ENCODE measurements around the gene VILL. TPM values are rescaled to one million over a fixed set of nuclear protein-coding genes. Genes with fewer than 3 reads are reported as not detected.

VILL gene
- total and polyA plus RNA-seq, 4 donors, result 0.88 to 3.5 (median 1.6) TPM

- TF ChIP-seq TAF1 (conservative IDR thresholded peaks at IDR 0.05) (no peak), JUND (IDR thresholded peaks at IDR 0.05) (no peak), NR2F2 (IDR thresholded peaks at IDR 0.05) (no peak), SP1 (IDR thresholded peaks at IDR 0.05) (no peak), EGR1 (IDR thresholded peaks at IDR 0.05; ENCODE audit: low read depth in 2 of 2) (no peak), MAX (IDR thresholded peaks at IDR 0.05) (no peak), FOXA2 (IDR thresholded peaks at IDR 0.05) (no peak), RXRA (IDR thresholded peaks at IDR 0.05) (no peak), REST (IDR thresholded peaks at IDR 0.05) (no peak), ZBTB33 (IDR thresholded peaks at IDR 0.05) (no peak), YY1 (IDR thresholded peaks at IDR 0.05) (no peak), HNF4G (IDR thresholded peaks at IDR 0.05) (no peak), FOXA1 (IDR thresholded peaks at IDR 0.05) (no peak), HNF4A (conservative IDR thresholded peaks at IDR 0.05) (no peak), GABPA (IDR thresholded peaks at IDR 0.05 in 1 of 2, conservative IDR thresholded peaks at IDR 0.05 in 1 of 2) (no peak), ATF3 (IDR thresholded peaks at IDR 0.05) (no peak), CTCF (IDR thresholded peaks at IDR 0.05; ENCODE audit: low read depth, low read length, missing input control) (no peak), RAD21 (IDR thresholded peaks at IDR 0.05) (no peak)
- Histone ChIP-seq H3K9me3 (ENCODE audit: control insufficient read depth in 4 of 4, low read length in 3 of 4) (peaks cover 0 to 2% (median 0%) of the 10 kb centered on the region in 4 donors), H3K36me3 (ENCODE audit: control insufficient read depth in 4 of 4, insufficient read depth in 3 of 4, low read depth in 1 of 4, low read length in 3 of 4) (peaks cover 4 to 19% (median 13%) of the 10 kb centered on the region in 4 donors), H3K4me3 (ENCODE audit: low read depth in 1 of 3, low read length in 3 of 3) (no peak overlapping the region), H3K4me1 (ENCODE audit: control insufficient read depth in 4 of 4, insufficient read depth in 4 of 4, low read length in 3 of 4) (no peaks in the 10 kb centered on the region), H3K9ac (ENCODE audit: low read depth in 1 of 2, low read length in 2 of 2) (no peak overlapping the region), H3K27me3 (ENCODE audit: control insufficient read depth in 4 of 4, insufficient read depth in 4 of 4, low read length in 3 of 4) (no peaks in the 10 kb centered on the region), H3K27ac (ENCODE audit: low read depth in 1 of 2, low read length in 2 of 2) (no peak overlapping the region)
- WGBS, result 76% methylated on average over 6 of the region's 6 CpGs
- no peak for DNase-seq (ENCODE audit: low spot score)
Observed at GRCh38 chr3:38016847-38017444, 26.4 kb downstream of the VILL start.

All from liver (tissue), 9 donors.